GM10847 (cell line): ENCODE data around the gene CRB2.

Source experiments
- POLR2A ChIP-seq: IDR thresholded peaks from 2 replicates; pipeline ENCODE4 v1.6.1; 2011; ENCODE audit not compliant: insufficient read length; ENCODE audit errors: extremely low read depth

CRB2 gene

GRCh38 chr9:123420592-123421111 lies 64.7 kb downstream of the CRB2 start:
- TF ChIP-seq POLR2A: no peak

- no peak for TF ChIP-seq POLR2A
Measured at GRCh38 chr9:123421186-123421585, 65.2 kb downstream of the CRB2 start.

GRCh38 chr9:123421801-123422455 lies 65.9 kb downstream of the CRB2 start:
- no peak for TF ChIP-seq POLR2A

- TF ChIP-seq POLR2A: no peak
Measured at GRCh38 chr9:123422635-123423310, 66.8 kb downstream of the CRB2 start.

- TF ChIP-seq POLR2A: no peak
Measured at GRCh38 chr9:123423311-123423640, 67.3 kb downstream of the CRB2 start.

GRCh38 chr9:123424131-123424530 lies 68.1 kb downstream of the CRB2 start:
- no peak for TF ChIP-seq POLR2A

- no peak for TF ChIP-seq POLR2A
Measured at GRCh38 chr9:123424552-123425225, 68.7 kb downstream of the CRB2 start.

- TF ChIP-seq POLR2A: no peak
Measured at GRCh38 chr9:123425261-123425821, 69.3 kb downstream of the CRB2 start.

- no peak for TF ChIP-seq POLR2A
Measured at GRCh38 chr9:123425836-123426365, 69.9 kb downstream of the CRB2 start.

GRCh38 chr9:123426406-123426805 lies 70.4 kb downstream of the CRB2 start:
- TF ChIP-seq POLR2A: no peak
